Inflammatory macrophage (primary cell): ENCODE measurements around the gene GLCCI1.

Experiments used
- DNase-seq, 2 donors: peaks; one replicate each; pipeline ENCODE4 v3.0.0-alpha.2; 2020 to 2022
- total RNA-seq, 18 experiments: gene quantifications; one replicate each; lab custom pipeline; 2026; ENCODE audit warnings: mixed read lengths in 6 of 18, inconsistent platforms in 2 of 18; lab: John Stamatoyannopoulos, UW

GLCCI1 gene
- 0.41 to 6.9 (median 2.9) reads per million in 18 experiments for total RNA-seq

GRCh38 chr7:7968544-7969305, at the start of gene GLCCI1:
Gene GLCCI1, plus strand, starts transcription at chr7:7968796. Its CDS starts 555 bp downstream, at chr7:7969351.
- DNase-seq, result peak; percentile 96 to 97

- no peak for DNase-seq
Measured at GRCh38 chr7:7919449-7919945, 49.1 kb upstream of the GLCCI1 start.

DNA sequence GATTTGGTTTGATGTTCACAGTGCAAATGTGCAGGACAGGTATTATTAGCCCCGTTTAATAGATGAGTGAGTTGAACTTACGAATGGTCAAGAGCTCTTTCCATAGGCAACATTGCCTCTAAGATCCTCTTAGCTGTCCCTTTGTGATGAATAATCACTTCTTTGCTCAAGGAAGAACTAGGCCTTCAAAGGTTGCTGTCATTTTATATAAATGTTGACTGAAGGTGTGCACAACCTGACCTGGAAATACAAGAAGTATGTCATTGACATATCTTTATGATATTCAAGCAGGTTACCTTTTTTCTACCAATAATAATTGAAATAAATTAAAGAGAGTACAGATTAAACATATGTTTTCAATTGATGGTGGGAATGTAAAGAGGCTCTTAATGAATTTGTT, 48.5 kb upstream of the GLCCI1 start:
- DNase-seq, result no peak

DNA sequence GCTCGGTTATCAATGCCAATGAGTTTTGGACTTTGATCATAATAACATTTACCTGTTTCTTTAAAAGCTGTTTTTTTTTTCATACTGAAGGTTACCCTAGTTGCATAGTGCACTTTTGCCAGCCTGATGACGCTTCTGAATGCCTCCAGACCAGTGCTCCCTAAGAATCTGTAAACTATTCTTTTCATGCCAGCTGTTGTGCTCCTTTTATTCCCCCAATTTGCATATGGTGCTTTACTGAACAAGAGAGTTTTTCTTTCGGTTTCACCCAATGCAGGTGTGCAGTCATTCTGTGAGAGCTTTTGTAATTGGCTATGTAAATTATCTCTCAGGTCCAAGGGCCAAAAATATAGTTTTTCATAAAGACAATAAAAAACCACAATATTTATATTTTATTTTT, 48.1 kb upstream of the GLCCI1 start:
- no peak for DNase-seq

DNA sequence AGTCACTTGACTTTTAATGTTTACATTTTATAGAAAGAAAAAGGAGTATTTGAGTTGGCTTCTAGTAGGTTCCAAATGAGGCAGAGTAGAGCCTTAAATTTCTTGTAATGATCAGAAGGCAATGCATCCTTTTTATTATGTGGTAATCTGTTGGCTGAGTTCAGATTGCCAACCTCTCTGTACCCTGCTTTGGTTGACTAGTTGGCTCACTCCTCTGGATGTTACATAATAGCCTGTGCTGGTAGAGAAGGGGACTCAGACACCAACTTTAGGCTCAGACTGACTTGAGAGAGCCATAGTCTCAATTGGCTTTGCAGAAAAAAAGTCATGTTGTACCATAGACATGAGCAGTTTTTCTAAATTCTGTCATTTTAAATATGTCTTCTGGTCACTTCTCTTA, 46.8 kb upstream of the GLCCI1 start:
- no peak for DNase-seq

GRCh38 chr7:7922684-7923385, 45.8 kb upstream of the GLCCI1 start:
- no peak for DNase-seq

- no peak for DNase-seq
Measured at GRCh38 chr7:7923818-7924217, 44.8 kb upstream of the GLCCI1 start.

DNA sequence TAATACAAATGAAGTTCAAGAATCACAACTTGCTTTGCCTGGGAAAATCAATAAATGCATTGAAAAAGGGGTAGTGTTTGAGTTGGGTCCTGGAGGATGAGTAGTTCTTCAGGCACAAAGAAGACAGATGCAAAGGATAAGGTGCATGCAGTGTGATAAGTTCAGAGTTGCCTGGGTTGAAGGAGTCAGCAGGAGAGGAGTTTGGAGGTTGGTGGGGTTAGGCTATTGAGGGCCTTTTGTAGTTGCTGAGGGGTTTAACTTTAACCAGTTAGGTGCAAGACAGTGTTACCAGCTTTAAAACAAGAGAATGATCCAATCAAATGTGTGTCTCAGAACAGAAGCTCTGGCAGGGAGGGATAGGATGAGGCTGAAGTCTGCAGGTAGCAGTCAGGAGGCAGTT, 44.3 kb upstream of the GLCCI1 start:
- no peak for DNase-seq

GRCh38 chr7:7931626-7932025, 37.0 kb upstream of the GLCCI1 start:
- DNase-seq, result no peak

DNA sequence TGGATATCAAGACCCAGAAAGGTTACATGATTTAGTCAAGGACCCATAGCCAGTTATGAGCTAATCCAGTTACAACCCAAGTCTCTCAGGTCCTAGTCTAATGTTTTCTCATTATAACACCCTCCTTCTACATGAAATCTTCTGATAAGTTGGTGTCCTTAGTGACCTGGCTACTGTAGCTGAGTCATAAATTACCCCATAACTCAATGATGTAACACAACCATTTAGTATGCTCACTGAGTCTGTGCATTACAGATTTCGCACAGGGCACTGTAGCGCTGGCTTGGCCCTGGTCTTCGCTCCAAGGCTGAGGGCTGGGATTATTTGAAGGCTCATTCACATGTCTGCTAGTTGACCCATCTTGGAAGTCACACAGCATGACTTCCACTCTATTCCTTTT, 36.0 kb upstream of the GLCCI1 start:
- DNase-seq, result no peak

- DNase-seq, result no peak
Measured at GRCh38 chr7:7933915-7934526, 34.6 kb upstream of the GLCCI1 start.

- DNase-seq, result no peak
Measured at GRCh38 chr7:7934945-7935344, 33.7 kb upstream of the GLCCI1 start.

- DNase-seq, result no peak
Measured at GRCh38 chr7:7938471-7938870, 30.1 kb upstream of the GLCCI1 start.

GRCh38 chr7:7943951-7944350, 24.6 kb upstream of the GLCCI1 start:
- DNase-seq, result no peak

GRCh38 chr7:7944619-7945282, 23.8 kb upstream of the GLCCI1 start:
- no peak for DNase-seq

GRCh38 chr7:7946486-7946885, 22.1 kb upstream of the GLCCI1 start:
- no peak for DNase-seq

GRCh38 chr7:7948232-7948631, 20.4 kb upstream of the GLCCI1 start:
- DNase-seq, result no peak

DNA sequence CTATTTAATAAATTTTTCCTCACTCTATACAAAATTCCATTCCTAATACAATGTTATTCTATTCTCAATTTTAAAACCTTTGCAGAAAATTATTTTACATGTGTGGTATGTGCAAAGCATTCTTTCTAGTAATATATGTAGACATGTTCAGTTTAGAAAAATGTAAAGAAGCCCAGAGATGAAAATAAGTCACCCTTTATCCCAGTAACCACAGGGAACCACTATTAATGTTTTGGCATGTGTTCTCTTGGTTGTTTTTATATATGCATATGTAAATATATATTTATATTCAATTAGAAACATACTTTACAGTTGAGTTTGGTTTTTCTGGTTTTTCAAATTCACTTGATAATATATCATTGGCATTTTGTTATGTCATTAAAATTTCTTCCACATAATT, 14.8 kb upstream of the GLCCI1 start:
- no peak for DNase-seq

- no peak for DNase-seq
Measured at GRCh38 chr7:7956531-7957128, 12.0 kb upstream of the GLCCI1 start.

DNA sequence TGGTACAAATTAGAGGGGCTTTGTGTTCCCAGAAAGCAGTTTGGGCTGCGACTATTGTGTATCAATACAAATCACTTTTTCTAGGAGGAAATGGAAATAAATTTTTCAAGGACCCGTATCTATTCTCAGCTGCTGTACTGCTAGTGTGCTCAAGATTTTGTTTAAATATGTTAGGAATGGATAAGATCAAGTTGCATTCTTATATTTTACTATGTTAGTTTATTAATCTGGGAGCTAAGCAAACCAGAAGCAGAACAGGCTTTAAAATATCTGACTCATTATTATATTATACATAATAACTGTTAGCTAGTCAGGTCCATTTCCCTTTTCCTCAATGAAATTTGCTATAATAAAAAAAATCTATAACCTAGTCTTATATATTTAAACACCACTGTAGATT, 11.1 kb upstream of the GLCCI1 start:
- no peak for DNase-seq

DNA sequence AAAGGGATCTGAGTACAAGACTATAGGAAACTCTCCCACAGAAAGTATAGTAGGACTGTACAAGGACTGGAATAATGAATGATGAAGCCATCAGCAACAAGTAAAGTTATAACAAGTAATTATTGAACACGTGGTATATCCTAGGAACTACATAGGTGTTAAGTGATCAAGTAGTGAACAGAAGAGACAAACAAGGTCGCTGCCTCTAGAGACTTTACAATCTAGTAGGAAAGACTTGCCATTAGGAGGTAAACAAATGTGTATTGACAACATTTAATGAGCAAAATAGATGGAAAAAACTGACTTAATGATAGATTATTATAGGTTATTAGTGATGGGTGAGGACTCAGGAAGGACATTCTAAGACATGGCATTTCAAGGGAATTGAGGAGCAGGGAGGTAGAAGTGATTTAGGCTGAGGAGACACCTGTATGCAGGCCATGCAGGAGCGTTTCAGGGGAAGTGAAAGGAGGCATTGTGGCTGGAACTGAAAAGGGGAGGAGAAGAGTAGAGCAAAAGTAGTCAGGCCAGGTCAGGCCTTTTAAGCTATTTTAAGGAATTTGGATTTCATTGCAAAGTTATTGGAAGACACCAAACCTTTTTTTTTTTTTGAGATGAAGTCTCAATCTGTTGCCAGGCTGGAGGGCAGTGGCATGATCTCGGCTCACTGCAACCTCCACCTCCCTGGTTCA, 8.5 kb upstream of the GLCCI1 start:
- DNase-seq, result no peak

DNA sequence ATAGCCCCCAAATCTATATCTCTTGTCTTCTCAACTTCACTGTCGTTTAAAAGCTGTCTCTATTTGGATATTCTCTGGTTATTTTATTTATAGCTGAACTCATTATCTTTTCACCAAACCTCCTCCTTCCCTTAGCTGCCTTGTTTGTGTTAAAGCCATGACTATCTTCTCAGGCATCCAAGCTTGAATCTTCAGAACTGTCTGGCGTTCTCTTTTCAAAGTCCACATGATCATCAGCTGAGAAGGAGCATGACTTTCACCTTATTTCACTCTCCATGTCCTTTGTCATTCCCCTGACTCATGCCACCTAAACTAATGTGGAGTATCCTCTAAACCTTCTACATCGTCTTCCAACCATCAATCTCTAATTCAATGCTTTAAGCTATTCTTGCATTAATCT, 5.7 kb upstream of the GLCCI1 start:
- no peak for DNase-seq
